WTC11 (cell line): Measurements from ENCODE around the gene ENAH.
"Not testable (repeated sequence)": the region's sequence is repeated elsewhere in the genome, so short reads cannot be mapped to it uniquely, and the experiment has no call there.

Experiments
- NFYB ChIP-seq: sonication (generic); formaldehyde crosslinking; conservative IDR thresholded peaks from 2 replicates; pipeline ENCODE4 v1.8.0; 2022; ENCODE audit warnings: low read depth, missing genetic modification reagents
- NR3C1 ChIP-seq: sonication (generic); formaldehyde crosslinking; conservative IDR thresholded peaks from 2 replicates; pipeline ENCODE4 v1.8.1; 2023; ENCODE audit warnings: low read depth, mild to moderate bottlenecking, missing genetic modification reagents
- ZBTB21 ChIP-seq: sonication (generic); formaldehyde crosslinking; IDR thresholded peaks from 2 replicates; pipeline ENCODE4 v1.8.1; 2023; ENCODE audit warnings: mild to moderate bottlenecking, missing genetic modification reagents, borderline replicate concordance
- TF ChIP-seq, protein P1 (sequence below): fragments of 200-600 bp; IDR thresholded peaks from 2 replicates; pipeline ENCODE4 v1.8.0; 2022; ENCODE audit warnings: antibody characterized with exemption
- TF ChIP-seq, protein P2 (sequence below): sonication (generic); formaldehyde crosslinking; IDR thresholded peaks from 2 replicates; pipeline ENCODE4 v1.8.1; 2022; ENCODE audit warnings: missing genetic modification reagents, borderline replicate concordance
- TF ChIP-seq, protein P3 (sequence below): sonication (generic); formaldehyde crosslinking; IDR thresholded peaks from 2 replicates; pipeline ENCODE4 v1.8.0; 2023; ENCODE audit warnings: missing genetic modification reagents
- TF ChIP-seq, protein P4 (sequence below): sonication (generic); formaldehyde crosslinking; IDR thresholded peaks from 2 replicates; pipeline ENCODE4 v1.8.0; 2022; ENCODE audit warnings: mild to moderate bottlenecking, missing genetic modification reagents

DNA sequence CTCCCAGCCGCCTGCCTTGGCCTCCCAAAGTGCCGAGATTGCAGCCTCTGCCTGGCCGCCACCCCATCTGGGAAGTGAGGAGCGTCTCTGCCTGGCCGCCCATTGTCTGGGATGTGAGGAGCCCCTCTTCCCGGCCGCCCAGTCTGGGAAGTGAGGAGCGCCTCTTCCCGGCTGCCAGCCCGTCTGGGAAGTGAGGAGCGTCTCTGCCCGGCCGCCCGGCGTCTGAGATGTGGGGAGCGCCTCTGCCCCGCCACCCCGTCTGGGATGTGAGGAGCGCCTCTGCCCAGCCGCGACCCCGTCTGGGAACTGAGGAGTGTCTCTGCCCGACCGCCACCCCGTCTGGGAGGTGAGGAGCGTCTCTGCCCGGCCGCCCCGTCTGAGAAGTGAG lies 37.5 kb downstream of the ENAH start:
- TF ChIP-seq, protein P1, sequence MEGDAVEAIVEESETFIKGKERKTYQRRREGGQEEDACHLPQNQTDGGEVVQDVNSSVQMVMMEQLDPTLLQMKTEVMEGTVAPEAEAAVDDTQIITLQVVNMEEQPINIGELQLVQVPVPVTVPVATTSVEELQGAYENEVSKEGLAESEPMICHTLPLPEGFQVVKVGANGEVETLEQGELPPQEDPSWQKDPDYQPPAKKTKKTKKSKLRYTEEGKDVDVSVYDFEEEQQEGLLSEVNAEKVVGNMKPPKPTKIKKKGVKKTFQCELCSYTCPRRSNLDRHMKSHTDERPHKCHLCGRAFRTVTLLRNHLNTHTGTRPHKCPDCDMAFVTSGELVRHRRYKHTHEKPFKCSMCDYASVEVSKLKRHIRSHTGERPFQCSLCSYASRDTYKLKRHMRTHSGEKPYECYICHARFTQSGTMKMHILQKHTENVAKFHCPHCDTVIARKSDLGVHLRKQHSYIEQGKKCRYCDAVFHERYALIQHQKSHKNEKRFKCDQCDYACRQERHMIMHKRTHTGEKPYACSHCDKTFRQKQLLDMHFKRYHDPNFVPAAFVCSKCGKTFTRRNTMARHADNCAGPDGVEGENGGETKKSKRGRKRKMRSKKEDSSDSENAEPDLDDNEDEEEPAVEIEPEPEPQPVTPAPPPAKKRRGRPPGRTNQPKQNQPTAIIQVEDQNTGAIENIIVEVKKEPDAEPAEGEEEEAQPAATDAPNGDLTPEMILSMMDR, result not testable (repeated sequence)
- TF ChIP-seq, protein P2, sequence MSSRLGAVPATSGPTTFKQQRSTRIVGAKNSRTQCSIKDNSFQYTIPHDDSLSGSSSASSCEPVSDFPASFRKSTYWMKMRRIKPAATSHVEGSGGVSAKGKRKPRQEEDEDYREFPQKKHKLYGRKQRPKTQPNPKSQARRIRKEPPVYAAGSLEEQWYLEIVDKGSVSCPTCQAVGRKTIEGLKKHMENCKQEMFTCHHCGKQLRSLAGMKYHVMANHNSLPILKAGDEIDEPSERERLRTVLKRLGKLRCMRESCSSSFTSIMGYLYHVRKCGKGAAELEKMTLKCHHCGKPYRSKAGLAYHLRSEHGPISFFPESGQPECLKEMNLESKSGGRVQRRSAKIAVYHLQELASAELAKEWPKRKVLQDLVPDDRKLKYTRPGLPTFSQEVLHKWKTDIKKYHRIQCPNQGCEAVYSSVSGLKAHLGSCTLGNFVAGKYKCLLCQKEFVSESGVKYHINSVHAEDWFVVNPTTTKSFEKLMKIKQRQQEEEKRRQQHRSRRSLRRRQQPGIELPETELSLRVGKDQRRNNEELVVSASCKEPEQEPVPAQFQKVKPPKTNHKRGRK (CRISPR knock-in tag), result not testable (repeated sequence)
- TF ChIP-seq, protein P3, sequence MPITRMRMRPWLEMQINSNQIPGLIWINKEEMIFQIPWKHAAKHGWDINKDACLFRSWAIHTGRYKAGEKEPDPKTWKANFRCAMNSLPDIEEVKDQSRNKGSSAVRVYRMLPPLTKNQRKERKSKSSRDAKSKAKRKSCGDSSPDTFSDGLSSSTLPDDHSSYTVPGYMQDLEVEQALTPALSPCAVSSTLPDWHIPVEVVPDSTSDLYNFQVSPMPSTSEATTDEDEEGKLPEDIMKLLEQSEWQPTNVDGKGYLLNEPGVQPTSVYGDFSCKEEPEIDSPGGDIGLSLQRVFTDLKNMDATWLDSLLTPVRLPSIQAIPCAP, result not testable (repeated sequence)
- TF ChIP-seq, protein P4, sequence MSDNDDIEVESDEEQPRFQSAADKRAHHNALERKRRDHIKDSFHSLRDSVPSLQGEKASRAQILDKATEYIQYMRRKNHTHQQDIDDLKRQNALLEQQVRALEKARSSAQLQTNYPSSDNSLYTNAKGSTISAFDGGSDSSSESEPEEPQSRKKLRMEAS, result not testable (repeated sequence)
- not testable (repeated sequence) for TF ChIP-seq NFYB; ZBTB21 (CRISPR knock-in tag); NR3C1 (CRISPR knock-in tag)
